Stimulated activated CD8-positive, alpha-beta memory T cell treated with anti-CD3 and anti-CD28 coated beads, Interleukin-15, amount 100 ng/mL, for 1 hour (primary cell): Measurements from ENCODE around the gene PRDM11.
"Not testable (repeated sequence)": the region's sequence is repeated elsewhere in the genome, so short reads cannot be mapped to it uniquely, and the experiment has no call there.

Experiments used
- DNase-seq: peaks from one replicate; pipeline ENCODE4 v3.0.0-alpha.2; 2020; ENCODE audit warnings: low read depth

Gene PRDM11

GRCh38 chr11:45146072-45147016 lies at the start of gene PRDM11:
Gene PRDM11, plus strand, starts transcription at chr11:45146639. Its CDS starts 35,128 bp downstream, at chr11:45181767.
- DNase-seq, result no peak

- DNase-seq, result no peak
These were observed 48.5 kb upstream of the PRDM11 start for GRCh38 chr11:45097721-45098493.

GRCh38 chr11:45098929-45099328 lies 47.5 kb upstream of the PRDM11 start:
- DNase-seq, result no peak

GRCh38 chr11:45100339-45100738 lies 46.1 kb upstream of the PRDM11 start:
- no peak for DNase-seq

DNA sequence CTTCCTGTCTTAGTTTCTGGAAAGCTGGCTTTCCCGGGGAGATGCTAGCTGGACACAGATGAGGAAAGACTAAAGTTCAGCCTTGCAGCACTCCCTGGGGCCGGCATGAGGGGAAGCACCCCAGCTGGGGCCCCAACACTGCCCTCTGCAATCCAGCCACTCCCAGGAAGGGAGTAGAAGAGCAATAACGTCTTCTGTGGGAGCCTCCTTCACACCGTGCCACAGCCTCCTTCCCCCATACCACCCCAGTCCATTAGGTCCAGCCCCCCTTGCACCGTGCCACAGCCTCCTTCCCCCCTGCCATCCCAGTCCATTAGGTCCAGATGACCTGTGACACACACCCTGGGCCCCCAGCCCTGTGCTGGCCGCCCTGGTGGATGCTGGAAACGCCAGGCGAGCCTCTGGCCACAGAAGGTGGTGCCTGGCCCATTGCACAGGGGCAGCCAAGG lies 44.1 kb upstream of the PRDM11 start:
- DNase-seq, result no peak

- DNase-seq, result no peak
These were observed 43.4 kb upstream of the PRDM11 start for GRCh38 chr11:45102810-45103621.

GRCh38 chr11:45104006-45104789 lies 42.2 kb upstream of the PRDM11 start:
- DNase-seq, result no peak

- DNase-seq, result no peak
These were observed 41.7 kb upstream of the PRDM11 start for GRCh38 chr11:45104790-45105084.

GRCh38 chr11:45105233-45105983 lies 41.0 kb upstream of the PRDM11 start:
- DNase-seq, result peak; percentile 43

DNA sequence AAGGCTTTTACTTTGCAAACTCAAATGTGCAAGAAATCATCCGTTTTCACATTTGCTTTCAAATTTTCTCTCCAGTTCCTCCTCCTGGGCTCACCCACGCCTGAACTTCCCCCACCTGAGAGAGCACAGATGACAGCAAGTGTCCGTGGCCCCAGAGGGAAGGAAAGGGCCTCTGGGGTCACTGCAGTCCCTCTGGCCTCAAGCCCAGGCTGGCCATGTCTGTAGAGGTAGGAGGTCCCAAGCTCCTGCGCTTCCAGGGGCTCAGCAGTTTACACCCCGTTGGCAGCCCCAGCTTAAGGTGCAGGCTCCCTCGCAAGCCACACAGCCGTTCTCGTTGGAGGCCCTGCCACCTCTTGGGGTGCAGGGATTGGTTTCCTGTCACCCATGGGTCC lies 40.5 kb upstream of the PRDM11 start:
- DNase-seq, result no peak

- DNase-seq, result no peak
These were observed 40.0 kb upstream of the PRDM11 start for GRCh38 chr11:45106440-45106839.

GRCh38 chr11:45107029-45107428 lies 39.4 kb upstream of the PRDM11 start:
- DNase-seq, result no peak

GRCh38 chr11:45108070-45109064 lies 38.1 kb upstream of the PRDM11 start:
- no peak for DNase-seq

DNA sequence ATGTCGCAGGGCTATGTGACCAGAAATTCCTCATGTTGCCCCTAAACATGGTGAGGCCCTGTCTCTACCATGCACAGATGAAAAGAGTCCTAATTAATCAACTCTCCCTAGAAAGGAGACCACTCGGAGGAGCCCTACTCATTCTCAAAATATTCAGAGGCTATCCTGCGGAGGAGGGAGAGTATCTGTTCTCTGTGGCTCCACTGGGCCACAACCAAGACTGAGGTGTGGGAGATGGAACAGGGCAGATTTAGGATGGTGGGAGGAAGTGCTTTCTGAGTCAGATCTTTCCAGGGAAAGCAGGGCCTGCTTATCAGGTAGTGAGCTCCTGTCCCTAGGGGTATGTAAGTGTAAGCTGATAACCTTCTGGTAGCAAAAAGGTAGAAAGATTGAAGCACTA lies 37.0 kb upstream of the PRDM11 start:
- DNase-seq, result no peak

- DNase-seq, result no peak
These were observed 35.9 kb upstream of the PRDM11 start for GRCh38 chr11:45110562-45110961.

GRCh38 chr11:45113807-45114206 lies 32.6 kb upstream of the PRDM11 start:
- DNase-seq, result no peak

GRCh38 chr11:45127836-45128235 lies 18.6 kb upstream of the PRDM11 start:
- not testable (repeated sequence) for DNase-seq

- DNase-seq, result no peak
These were observed 12.6 kb upstream of the PRDM11 start for GRCh38 chr11:45133878-45134277.

GRCh38 chr11:45141171-45141570 lies 5.3 kb upstream of the PRDM11 start:
- DNase-seq, result no peak
